Uterus (tissue), 2 donors: ENCODE data around the gene IL36G.

Source experiments
- CTCF ChIP-seq, 4 experiments: fragments of 200-600 bp in 2 of 4; fragments of 450-650 bp in 2 of 4; sonication (generic) in 2 of 4; IDR thresholded peaks; one replicate each; pipeline ENCODE4 v1.5.1; 2016 to 2019; ENCODE audit warnings: antibody characterized with exemption in 4 of 4, mild to moderate bottlenecking in 2 of 4, moderate library complexity in 1 of 4
- POLR2A ChIP-seq, 2 donors: fragments of 450-650 bp; IDR thresholded peaks; one replicate each; pipeline ENCODE4 v1.6.1; 2016; ENCODE audit warnings: antibody characterized with exemption in 2 of 2, mild to moderate bottlenecking in 1 of 2, moderate library complexity in 1 of 2

GRCh38 chr2:112994648-112995047 is 16.8 kb downstream of the IL36G start:
- TF ChIP-seq CTCF (IDR thresholded peaks at IDR 0.05) (no peak), POLR2A (IDR thresholded peaks at IDR 0.05) (no peak)
